Esophagus muscularis mucosa (tissue), 4 donors: ENCODE results near the gene PJA2. TPM values are rescaled to one million over a fixed set of nuclear protein-coding genes. Genes with fewer than 3 reads are reported as not detected.
A peak's percentile ranks its signal among the peaks of the same experiment; 100 is the strongest.

Experiments used
- DNase-seq: peaks from one replicate; pipeline ENCODE4 v3.0.0-alpha.2; 2017; ENCODE audit errors: extremely low spot score
- H3K27ac ChIP-seq, 4 donors: fragments of 200-600 bp; sonication (generic); replicated peaks in 1 of 4; 1 replicate in 3 of 4; 2 replicates in 1 of 4; pipeline ENCODE4 v1.5.1; 2016 to 2019; ENCODE audit warnings: mild to moderate bottlenecking in 1 of 4
- H3K27me3 ChIP-seq, 4 donors: fragments of 200-600 bp; sonication (generic); one replicate each; pipeline versions ENCODE4 v1.5.1 to v1.6.0; 2016 to 2019
- H3K36me3 ChIP-seq, 4 donors: fragments of 200-600 bp; sonication (generic); one replicate each; pipeline ENCODE4 v1.5.1; 2016 to 2019
- H3K4me1 ChIP-seq, 4 donors: fragments of 200-600 bp; sonication (generic); one replicate each; pipeline ENCODE4 v1.5.1; 2016 to 2019
- H3K4me3 ChIP-seq, 4 donors: fragments of 200-600 bp; sonication (generic); 1 replicate in 2 of 4; 2 replicates in 2 of 4; pipeline ENCODE4 v1.5.1; 2016 to 2019; ENCODE audit warnings: mild to moderate bottlenecking in 4 of 4, moderate library complexity in 1 of 4
- H3K9me3 ChIP-seq, 4 donors: fragments of 200-600 bp; sonication (generic); 1 replicate in 3 of 4; 2 replicates in 1 of 4; pipeline ENCODE4 v1.5.1; 2016 to 2019
- EP300 ChIP-seq: sonication (generic); formaldehyde crosslinking; IDR thresholded peaks from one replicate; pipeline ENCODE4 v1.6.1; 2017; ENCODE audit warnings: antibody characterized with exemption
- POLR2A ChIP-seq: fragments of 450-650 bp; IDR thresholded peaks from one replicate; pipeline ENCODE4 v1.6.1; 2017; ENCODE audit warnings: antibody characterized with exemption, moderate library complexity, mild to moderate bottlenecking, low read depth
- POLR2AphosphoS5 ChIP-seq, 2 donors: sonication (generic); formaldehyde crosslinking; IDR thresholded peaks; one replicate each; pipeline ENCODE4 v1.6.1; 2017; ENCODE audit warnings: antibody characterized with exemption in 2 of 2
- WGBS: methylation state at CpG from one replicate; pipeline ENCODE4 v1.1.5; 2018; 5-methylcytosine and 5-hydroxymethylcytosine counted together
- intact Hi-C: fragments of 100-400 bp; cut with DNase I; formaldehyde crosslinking; loops from one replicate; pipeline ENCODE4 v1.15.1; 2023
- total RNA-seq, 4 donors: library from RNA; depleted of rRNA; stranded (reverse); fragments of >200 nt; gene quantifications; one replicate each; pipeline versions ENCODE4 v1.1.0 to v1.2.1, GENCODE V29; 2016
- TF ChIP-seq, protein P1 (sequence below), 3 experiments: fragments of 200-600 bp in 2 of 3; fragments of 450-650 bp in 1 of 3; sonication (generic) in 2 of 3; IDR thresholded peaks; one replicate each; pipeline ENCODE4 v1.5.1; 2017 to 2019; ENCODE audit warnings: antibody characterized with exemption in 3 of 3, mild to moderate bottlenecking in 2 of 3, moderate library complexity in 1 of 3

The PJA2 gene, protein sequence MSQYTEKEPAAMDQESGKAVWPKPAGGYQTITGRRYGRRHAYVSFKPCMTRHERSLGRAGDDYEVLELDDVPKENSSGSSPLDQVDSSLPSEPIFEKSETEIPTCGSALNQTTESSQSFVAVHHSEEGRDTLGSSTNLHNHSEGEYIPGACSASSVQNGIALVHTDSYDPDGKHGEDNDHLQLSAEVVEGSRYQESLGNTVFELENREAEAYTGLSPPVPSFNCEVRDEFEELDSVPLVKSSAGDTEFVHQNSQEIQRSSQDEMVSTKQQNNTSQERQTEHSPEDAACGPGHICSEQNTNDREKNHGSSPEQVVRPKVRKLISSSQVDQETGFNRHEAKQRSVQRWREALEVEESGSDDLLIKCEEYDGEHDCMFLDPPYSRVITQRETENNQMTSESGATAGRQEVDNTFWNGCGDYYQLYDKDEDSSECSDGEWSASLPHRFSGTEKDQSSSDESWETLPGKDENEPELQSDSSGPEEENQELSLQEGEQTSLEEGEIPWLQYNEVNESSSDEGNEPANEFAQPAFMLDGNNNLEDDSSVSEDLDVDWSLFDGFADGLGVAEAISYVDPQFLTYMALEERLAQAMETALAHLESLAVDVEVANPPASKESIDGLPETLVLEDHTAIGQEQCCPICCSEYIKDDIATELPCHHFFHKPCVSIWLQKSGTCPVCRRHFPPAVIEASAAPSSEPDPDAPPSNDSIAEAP
- 100 to 1,000 TPM; 133 to 211 (median 170) TPM for total RNA-seq

- WGBS = under 1% methylated on average over 17 of the region's 44 CpGs
- intact Hi-C loops = loop anchor here (5.0 kb wide), 1 partner anchor 83 kb away; no protein-coding TSS in a partner anchor
These were observed at the start of gene PJA2 for GRCh38 chr5:109409844-109410388. Gene PJA2 (minus strand): TSS chr5:109409974. CDS start chr5:109383433, 26,541 bp downstream.

DNA sequence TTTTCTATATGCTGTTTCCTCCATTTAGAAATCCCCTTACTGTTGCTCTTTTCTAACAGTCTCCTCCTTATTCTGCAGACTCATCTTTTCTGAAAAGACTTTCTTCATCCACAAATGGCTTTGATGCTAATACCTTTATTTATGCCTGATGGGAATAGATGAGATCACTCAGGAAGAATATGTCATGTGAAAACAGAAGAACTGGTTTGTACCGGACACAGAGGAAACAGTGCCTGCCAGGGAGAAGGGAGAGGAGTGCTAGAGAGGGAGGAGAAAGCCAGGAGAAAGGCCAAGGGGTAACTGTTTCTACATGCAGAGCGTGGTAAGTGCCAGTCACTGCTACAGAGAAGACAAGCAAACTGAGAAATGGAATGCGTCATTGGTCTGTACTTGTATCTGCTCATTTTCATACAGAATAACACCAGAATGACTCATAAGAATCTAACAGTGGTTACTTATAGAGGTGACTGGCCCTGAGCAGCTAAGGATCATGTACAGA lies 45.9 kb upstream of the PJA2 start:
- Histone ChIP-seq H3K27ac (peak overlapping the region; percentile 67 to 77 (median 72)), H3K9me3 (no peaks in the 10 kb centered on the region), H3K36me3 (no peaks in the 10 kb centered on the region), H3K4me1 (peaks cover 18 to 48% (median 40%) of the 10 kb centered on the region in 4 donors), H3K27me3 (no peaks in the 10 kb centered on the region), H3K4me3 (peak overlapping the region in 2 of 4 donors; percentile 2 to 16)
- DNase-seq = no peak
- 15% methylated on average over 3 of the region's 3 CpGs for WGBS
- intact Hi-C loops = no loop called here
- TF ChIP-seq POLR2AphosphoS5 (IDR thresholded peaks at IDR 0.05) (peak; percentile 72 to 79), EP300 (peak; percentile 63)
- TF ChIP-seq, protein P1, sequence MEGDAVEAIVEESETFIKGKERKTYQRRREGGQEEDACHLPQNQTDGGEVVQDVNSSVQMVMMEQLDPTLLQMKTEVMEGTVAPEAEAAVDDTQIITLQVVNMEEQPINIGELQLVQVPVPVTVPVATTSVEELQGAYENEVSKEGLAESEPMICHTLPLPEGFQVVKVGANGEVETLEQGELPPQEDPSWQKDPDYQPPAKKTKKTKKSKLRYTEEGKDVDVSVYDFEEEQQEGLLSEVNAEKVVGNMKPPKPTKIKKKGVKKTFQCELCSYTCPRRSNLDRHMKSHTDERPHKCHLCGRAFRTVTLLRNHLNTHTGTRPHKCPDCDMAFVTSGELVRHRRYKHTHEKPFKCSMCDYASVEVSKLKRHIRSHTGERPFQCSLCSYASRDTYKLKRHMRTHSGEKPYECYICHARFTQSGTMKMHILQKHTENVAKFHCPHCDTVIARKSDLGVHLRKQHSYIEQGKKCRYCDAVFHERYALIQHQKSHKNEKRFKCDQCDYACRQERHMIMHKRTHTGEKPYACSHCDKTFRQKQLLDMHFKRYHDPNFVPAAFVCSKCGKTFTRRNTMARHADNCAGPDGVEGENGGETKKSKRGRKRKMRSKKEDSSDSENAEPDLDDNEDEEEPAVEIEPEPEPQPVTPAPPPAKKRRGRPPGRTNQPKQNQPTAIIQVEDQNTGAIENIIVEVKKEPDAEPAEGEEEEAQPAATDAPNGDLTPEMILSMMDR (IDR thresholded peaks at IDR 0.05) = no peak

More at GRCh38 chr5:109409844-109410388, at the start of gene PJA2:
- Histone ChIP-seq H3K4me1 (peaks cover 18 to 60% (median 56%) of the 10 kb centered on the region in 4 donors), H3K27me3 (no peaks in the 10 kb centered on the region), H3K9me3 (no peaks in the 10 kb centered on the region), H3K4me3 (peak within 1 kb of the TSS; percentile 88 to 94 (median 90)), H3K27ac (peak within 1 kb of the TSS; percentile 98 to 99 (median 98)), H3K36me3 (no peaks in the 10 kb centered on the region)
- peak; percentile 100 for DNase-seq
- peak; percentile 87 to 97 for TF ChIP-seq POLR2AphosphoS5 (IDR thresholded peaks at IDR 0.05)
- TF ChIP-seq EP300 = no peak
- TF ChIP-seq, protein P1 (IDR thresholded peaks at IDR 0.05) = peak in 2 of 3 experiments; percentile 14 to 53
- peak; percentile 75 for TF ChIP-seq POLR2A

- H3K27ac ChIP-seq = peak overlapping the region; percentile 67 to 77 (median 72)
- H3K36me3 ChIP-seq = no peaks in the 10 kb centered on the region
- no peaks in the 10 kb centered on the region for H3K27me3 ChIP-seq
- H3K4me3 ChIP-seq = peak overlapping the region in 3 of 4 donors; percentile 2 to 16 (median 3)
- peaks cover 18 to 51% (median 43%) of the 10 kb centered on the region in 4 donors for H3K4me1 ChIP-seq
- 46% methylated on average over 6 of the region's 6 CpGs for WGBS
- no peaks in the 10 kb centered on the region for H3K9me3 ChIP-seq
- intact Hi-C loops = no loop called here
- DNase-seq = no peak
- TF ChIP-seq EP300 (no peak), POLR2AphosphoS5 (IDR thresholded peaks at IDR 0.05) (peak in 1 of 2 donors; percentile 10)
These were observed 45.1 kb upstream of the PJA2 start for GRCh38 chr5:109454731-109455505.

DNA sequence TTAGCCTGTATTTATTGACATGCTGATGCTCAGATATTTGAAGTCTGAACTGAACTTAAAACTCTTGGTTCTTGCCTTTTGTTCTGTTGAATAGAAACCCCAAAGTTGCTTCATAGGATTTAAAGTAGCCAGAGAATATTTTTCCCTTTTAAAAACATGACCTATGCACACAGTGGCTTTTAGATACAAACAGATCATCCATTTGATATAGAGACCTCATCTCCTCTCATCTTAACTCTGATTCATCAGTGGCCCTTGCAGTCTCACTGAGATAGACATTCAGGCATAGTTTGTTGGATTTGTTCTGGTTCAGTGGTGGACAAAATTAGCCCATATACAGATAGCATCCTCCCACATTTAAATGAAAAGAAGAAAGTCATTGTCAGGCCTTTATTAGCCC lies 43.5 kb upstream of the PJA2 start:
- intact Hi-C loops = no loop called here
- DNase-seq = no peak
- peaks cover 18 to 52% (median 46%) of the 10 kb centered on the region in 4 donors for H3K4me1 ChIP-seq
- TF ChIP-seq, protein P1 (IDR thresholded peaks at IDR 0.05) = no peak
- no peak for TF ChIP-seq POLR2AphosphoS5 (IDR thresholded peaks at IDR 0.05)
- no peak for TF ChIP-seq POLR2A
- no peak for TF ChIP-seq EP300
- no peak overlapping the region for H3K27ac ChIP-seq
- no peak overlapping the region for H3K4me3 ChIP-seq
- no peaks in the 10 kb centered on the region for H3K9me3 ChIP-seq
- no peaks in the 10 kb centered on the region for H3K36me3 ChIP-seq
- H3K27me3 ChIP-seq = no peaks in the 10 kb centered on the region
